DND-41 (cell line): ENCODE results near the gene SUMO3.

ENCODE experiments used
- CTCF ChIP-seq: IDR thresholded peaks from 2 replicates; pipeline ENCODE4 v1.5.1; 2012; ENCODE audit warnings: borderline replicate concordance, low read length, moderate library complexity, mild to moderate bottlenecking; ENCODE audit not compliant: poor library complexity, severe bottlenecking; ENCODE audit errors: extremely low read depth
- EZH2 ChIP-seq: IDR thresholded peaks from 3 replicates; pipeline ENCODE4 v1.6.1; 2012; ENCODE audit warnings: borderline replicate concordance, low read depth, mild to moderate bottlenecking, moderate library complexity, low read length, inconsistent platforms; ENCODE audit not compliant: severe bottlenecking

GRCh38 chr21:44804762-44805161 lies 13.1 kb downstream of the SUMO3 start:
- TF ChIP-seq CTCF = no peak
- no peak for TF ChIP-seq EZH2
